Esophagus squamous epithelium (tissue), 4 donors: ENCODE data around the gene GRK6.

Experiments used
- CTCF ChIP-seq, 6 experiments: fragments of 450-650 bp in 4 of 6; fragments of 200-600 bp in 2 of 6; sonication (generic) in 2 of 6; IDR thresholded peaks; one replicate each; pipeline ENCODE4 v1.5.1; 2016 to 2019; ENCODE audit warnings: antibody characterized with exemption in 6 of 6, mild to moderate bottlenecking in 4 of 6, moderate library complexity in 4 of 6
- POLR2A ChIP-seq, 4 donors: fragments of 450-650 bp; IDR thresholded peaks; one replicate each; pipeline ENCODE4 v1.6.1; 2017; ENCODE audit warnings: antibody characterized with exemption in 4 of 4, mild to moderate bottlenecking in 4 of 4, moderate library complexity in 3 of 4

GRCh38 chr5:177380805-177381126 is 45.7 kb upstream of the GRK6 start:
- TF ChIP-seq CTCF (IDR thresholded peaks at IDR 0.05) (no peak), POLR2A (IDR thresholded peaks at IDR 0.05) (no peak)
